OCI-LY1 (cell line): ENCODE results near the gene SULF2.

ENCODE experiments used
- H2AFZ ChIP-seq: fragments of 200-600 bp; sonication (generic), shearing (Covaris generic); 2 replicates; pipeline ENCODE4 v1.6.0; 2014; ENCODE audit warnings: antibody characterized with exemption, mild to moderate bottlenecking, low read length
- H3F3A ChIP-seq: fragments of 200-600 bp; sonication (generic), shearing (Covaris generic); 2 replicates; pipeline ENCODE4 v1.6.0; 2014; ENCODE audit warnings: mild to moderate bottlenecking, antibody characterized with exemption, low read length, moderate library complexity; ENCODE audit not compliant: insufficient read depth
- H3K27ac ChIP-seq: fragments of 200-600 bp; sonication (generic); 2 replicates; pipeline ENCODE4 v1.5.1; 2014; ENCODE audit warnings: low read length, mixed run types, mild to moderate bottlenecking, low read depth; ENCODE audit not compliant: poor library complexity, severe bottlenecking
- H3K27me3 ChIP-seq: fragments of 200-600 bp; sonication (generic); 2 replicates; pipeline ENCODE4 v1.6.0; 2014; ENCODE audit warnings: antibody characterized with exemption, mild to moderate bottlenecking, low read length, moderate library complexity; ENCODE audit not compliant: insufficient read depth
- H3K36me3 ChIP-seq: fragments of 200-600 bp; sonication (generic); 2 replicates; pipeline ENCODE4 v1.6.1; 2014; ENCODE audit warnings: mild to moderate bottlenecking, antibody characterized with exemption, low read length, moderate library complexity, mixed read lengths; ENCODE audit not compliant: insufficient read depth
- H3K4me1 ChIP-seq: fragments of 200-600 bp; sonication (generic); 2 replicates; pipeline ENCODE4 v1.5.1; 2014; ENCODE audit warnings: mild to moderate bottlenecking, low read length, moderate library complexity; ENCODE audit not compliant: insufficient read depth, severe bottlenecking
- H3K4me2 ChIP-seq: fragments of 200-600 bp; sonication (generic), shearing (Covaris generic); 2 replicates; pipeline ENCODE4 v1.6.1; 2014; ENCODE audit warnings: low read length
- H3K4me3 ChIP-seq: fragments of 200-600 bp; sonication (generic); 2 replicates; pipeline ENCODE4 v1.5.1; 2014; ENCODE audit warnings: low read length, low read depth, mild to moderate bottlenecking, mixed read lengths; ENCODE audit not compliant: poor library complexity, severe bottlenecking
- H3K79me2 ChIP-seq: fragments of 200-600 bp; shearing (Covaris generic); 2 replicates; pipeline ENCODE4 v1.6.1; 2016; ENCODE audit warnings: mixed run types, low read length, mixed read lengths; ENCODE audit not compliant: insufficient read depth
- H3K9ac ChIP-seq: fragments of 200-600 bp; sonication (generic), shearing (Covaris generic); 2 replicates; pipeline ENCODE4 v1.6.1; 2014; ENCODE audit warnings: mild to moderate bottlenecking, low read length, mixed read lengths
- H3K9me2 ChIP-seq: fragments of 200-600 bp; sonication (generic), shearing (Covaris generic); 2 replicates; pipeline ENCODE4 v1.6.1; 2014; ENCODE audit warnings: low read depth, mild to moderate bottlenecking, low read length, mixed read lengths
- H3K9me3 ChIP-seq: fragments of 200-600 bp; shearing (Covaris generic); 2 replicates; pipeline ENCODE4 v1.6.1; 2014; ENCODE audit warnings: low read length, mixed read lengths
- H4K20me1 ChIP-seq: fragments of 200-600 bp; sonication (generic), shearing (Covaris generic); 2 replicates; pipeline ENCODE4 v1.6.0; 2016; ENCODE audit warnings: mild to moderate bottlenecking, low read length; ENCODE audit not compliant: insufficient read depth
- EZH2 ChIP-seq: fragments of 200-600 bp; sonication (generic), shearing (Covaris generic); IDR thresholded peaks from 2 replicates; pipeline ENCODE4 v1.8.0; 2017; ENCODE audit warnings: borderline replicate concordance, mixed run types, mild to moderate bottlenecking, antibody characterized with exemption, low read length, moderate library complexity, mixed read lengths
- TF ChIP-seq, protein P1 (sequence below): fragments of 200-600 bp; sonication (generic), shearing (Covaris generic); IDR thresholded peaks from 2 replicates; pipeline ENCODE4 v1.5.1; 2017; ENCODE audit warnings: mild to moderate bottlenecking, antibody characterized with exemption, low read length, moderate library complexity, mixed read lengths

The SULF2 gene

DNA sequence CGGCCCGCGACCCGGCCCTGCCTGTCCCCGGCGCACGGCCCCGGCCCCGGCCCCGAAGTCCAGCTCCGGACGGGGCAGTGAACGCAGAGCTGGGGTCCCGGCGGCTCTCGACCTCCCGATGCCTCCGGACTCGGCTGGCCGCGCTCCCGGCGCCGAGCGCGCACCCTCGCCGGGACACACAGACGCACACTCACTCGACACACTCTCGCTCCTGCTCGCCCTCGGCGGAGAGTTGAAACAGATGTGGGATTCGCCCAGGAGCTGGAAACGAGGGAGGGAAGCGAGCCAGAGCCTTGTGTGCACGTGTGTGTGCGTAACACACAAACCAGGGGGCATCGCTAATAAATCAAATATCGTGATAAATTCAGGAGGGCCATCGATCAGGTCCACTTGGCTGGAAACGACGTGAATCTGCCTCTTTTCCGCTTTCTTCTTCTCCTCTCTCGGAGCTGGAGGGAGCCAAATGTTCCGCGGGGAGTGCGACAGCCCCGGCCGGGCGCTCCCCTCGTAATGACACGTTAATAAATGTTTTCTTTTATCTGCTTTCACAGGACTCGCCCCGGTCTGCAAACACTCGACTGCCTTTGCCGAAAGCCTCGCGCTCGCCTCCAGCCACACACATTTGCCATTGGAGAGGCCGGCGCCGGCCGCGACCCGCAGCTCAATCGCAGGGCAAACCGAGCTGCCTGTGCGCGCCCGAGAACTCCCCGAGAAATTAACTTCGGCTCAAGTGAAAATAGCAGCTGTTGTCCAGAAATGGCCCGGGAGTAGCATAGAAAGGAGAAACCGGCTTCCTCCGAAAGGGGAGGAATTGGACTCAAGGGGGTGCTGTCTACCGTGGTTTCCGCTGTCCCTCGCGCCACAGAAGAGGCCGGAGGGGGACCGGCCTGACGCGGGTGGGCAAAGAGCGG, 828 bp upstream of the SULF2 start:
- Histone ChIP-seq H3K27me3 (no peaks in the 10 kb centered on the region), H3K9me3 (no peaks in the 10 kb centered on the region), H3K9me2 (no peaks in the 10 kb centered on the region), H3F3A (no peaks in the 10 kb centered on the region), H4K20me1 (no peaks in the 10 kb centered on the region), H3K4me1 (no peaks in the 10 kb centered on the region), H3K27ac (no peak overlapping the region), H3K79me2 (no peaks in the 10 kb centered on the region), H3K4me3 (no peak overlapping the region), H3K4me2 (no peak overlapping the region), H3K9ac (no peak overlapping the region), H2AFZ (no peak overlapping the region), H3K36me3 (no peaks in the 10 kb centered on the region)
- no peak for TF ChIP-seq EZH2
- TF ChIP-seq, protein P1, sequence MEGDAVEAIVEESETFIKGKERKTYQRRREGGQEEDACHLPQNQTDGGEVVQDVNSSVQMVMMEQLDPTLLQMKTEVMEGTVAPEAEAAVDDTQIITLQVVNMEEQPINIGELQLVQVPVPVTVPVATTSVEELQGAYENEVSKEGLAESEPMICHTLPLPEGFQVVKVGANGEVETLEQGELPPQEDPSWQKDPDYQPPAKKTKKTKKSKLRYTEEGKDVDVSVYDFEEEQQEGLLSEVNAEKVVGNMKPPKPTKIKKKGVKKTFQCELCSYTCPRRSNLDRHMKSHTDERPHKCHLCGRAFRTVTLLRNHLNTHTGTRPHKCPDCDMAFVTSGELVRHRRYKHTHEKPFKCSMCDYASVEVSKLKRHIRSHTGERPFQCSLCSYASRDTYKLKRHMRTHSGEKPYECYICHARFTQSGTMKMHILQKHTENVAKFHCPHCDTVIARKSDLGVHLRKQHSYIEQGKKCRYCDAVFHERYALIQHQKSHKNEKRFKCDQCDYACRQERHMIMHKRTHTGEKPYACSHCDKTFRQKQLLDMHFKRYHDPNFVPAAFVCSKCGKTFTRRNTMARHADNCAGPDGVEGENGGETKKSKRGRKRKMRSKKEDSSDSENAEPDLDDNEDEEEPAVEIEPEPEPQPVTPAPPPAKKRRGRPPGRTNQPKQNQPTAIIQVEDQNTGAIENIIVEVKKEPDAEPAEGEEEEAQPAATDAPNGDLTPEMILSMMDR = peak; percentile 5; the same call in 1 of the 2 replicates

DNA sequence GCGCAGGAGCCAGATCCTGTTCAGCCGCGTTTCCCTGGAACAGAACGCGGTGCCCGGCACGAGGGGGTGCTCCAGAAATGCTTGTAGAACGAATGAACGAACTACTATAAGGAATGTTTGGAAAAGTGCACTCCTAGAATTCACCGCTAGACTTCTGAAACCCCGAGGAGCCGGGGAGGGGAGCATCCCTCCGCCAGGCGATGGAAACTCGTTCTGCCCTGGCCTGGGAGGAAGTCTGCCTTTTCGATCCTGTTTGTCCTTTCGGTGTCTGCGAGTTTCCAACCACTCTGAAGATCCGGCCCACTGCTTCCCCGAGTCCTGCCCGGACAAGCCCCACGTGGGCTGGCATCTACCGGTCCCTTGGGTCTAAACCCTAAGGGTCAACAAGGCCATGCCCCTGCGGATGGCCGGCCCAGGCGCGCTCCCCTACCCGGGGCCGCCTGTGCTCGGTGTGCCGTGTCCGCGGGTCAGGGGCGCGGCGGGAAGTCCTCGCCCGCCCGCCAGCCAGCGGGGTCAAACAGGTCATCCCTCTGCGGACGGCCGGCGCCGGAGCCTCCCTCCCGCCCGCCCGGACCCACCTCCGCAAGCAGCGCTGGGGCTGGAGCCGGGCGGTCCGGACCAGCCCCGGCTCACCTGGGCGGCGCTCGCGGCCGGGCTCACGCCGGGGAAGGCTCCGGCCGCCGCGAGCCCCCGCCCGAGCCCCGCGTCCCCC, 526 bp downstream of the SULF2 start:
- H3K27ac ChIP-seq = no peak overlapping the region
- H3K9me2 ChIP-seq = no peaks in the 10 kb centered on the region
- H3K4me1 ChIP-seq = no peaks in the 10 kb centered on the region
- no peaks in the 10 kb centered on the region for H3K27me3 ChIP-seq
- H2AFZ ChIP-seq = no peak overlapping the region
- H3K4me3 ChIP-seq = no peak overlapping the region
- no peaks in the 10 kb centered on the region for H3F3A ChIP-seq
- no peaks in the 10 kb centered on the region for H3K36me3 ChIP-seq
- H4K20me1 ChIP-seq = no peaks in the 10 kb centered on the region
- H3K9me3 ChIP-seq = no peaks in the 10 kb centered on the region
- no peak for TF ChIP-seq EZH2
- TF ChIP-seq, protein P1 = no peak
- no peak overlapping the region for H3K9ac ChIP-seq
- no peak overlapping the region for H3K4me2 ChIP-seq
- H3K79me2 ChIP-seq = no peaks in the 10 kb centered on the region

DNA sequence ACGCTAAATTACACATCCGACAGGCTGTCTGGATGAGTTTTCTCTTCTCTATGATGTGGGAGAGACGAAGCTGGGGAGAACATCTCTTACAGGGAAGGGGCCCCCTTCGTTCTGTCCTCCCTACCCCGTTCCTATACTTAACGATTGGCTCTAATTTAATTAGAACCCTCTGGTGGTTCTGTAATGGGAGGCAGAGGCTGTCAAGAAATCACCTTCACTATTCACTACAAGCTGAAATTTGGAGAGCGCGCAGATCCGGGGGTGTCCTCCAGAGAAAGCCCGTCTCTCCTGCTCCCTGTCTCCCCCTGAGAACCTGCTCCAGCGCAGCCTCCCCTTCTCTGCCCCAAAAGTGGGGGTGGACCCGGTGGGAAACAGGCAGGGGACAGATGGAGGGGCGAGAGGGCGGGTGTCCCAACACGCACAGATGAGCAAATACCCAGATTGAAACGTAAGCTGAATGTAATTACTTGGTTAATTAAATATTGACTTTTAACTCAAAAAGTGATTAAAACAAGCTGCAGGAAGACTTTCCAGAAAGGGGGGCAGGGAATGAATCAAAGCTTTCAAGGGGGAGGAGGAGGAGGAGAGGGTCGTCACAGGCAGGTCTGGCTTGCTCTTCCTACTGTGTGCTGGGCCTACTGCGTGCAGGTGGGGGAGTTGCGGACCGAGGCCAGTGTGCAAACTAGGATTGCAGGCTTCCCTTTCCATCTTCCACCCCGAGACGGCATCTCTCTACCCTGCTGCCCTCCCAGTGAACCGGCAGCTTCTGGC, 1.3 kb downstream of the SULF2 start:
- Histone ChIP-seq H2AFZ (no peak overlapping the region), H3K9me2 (no peaks in the 10 kb centered on the region), H3K4me3 (no peak overlapping the region), H4K20me1 (no peaks in the 10 kb centered on the region), H3K9ac (no peak overlapping the region), H3K4me1 (no peaks in the 10 kb centered on the region), H3K36me3 (no peaks in the 10 kb centered on the region), H3K27ac (no peak overlapping the region), H3K27me3 (no peaks in the 10 kb centered on the region), H3K79me2 (no peaks in the 10 kb centered on the region), H3K9me3 (no peaks in the 10 kb centered on the region), H3K4me2 (no peak overlapping the region), H3F3A (no peaks in the 10 kb centered on the region)
- TF ChIP-seq EZH2 = no peak
- TF ChIP-seq, protein P1 = no peak
